ENCODE measurements around the gene GPR25. TPM values are rescaled to one million over a fixed set of nuclear protein-coding genes. Genes with fewer than 3 reads are reported as not detected.
"Not testable (repeated sequence)": the region's sequence is repeated elsewhere in the genome, so short reads cannot be mapped to it uniquely, and the experiment has no call there.

Gene GPR25
- total RNA-seq, 4 donors from 2014 or later: 0.24 TPM; not detected in 3

DNA sequence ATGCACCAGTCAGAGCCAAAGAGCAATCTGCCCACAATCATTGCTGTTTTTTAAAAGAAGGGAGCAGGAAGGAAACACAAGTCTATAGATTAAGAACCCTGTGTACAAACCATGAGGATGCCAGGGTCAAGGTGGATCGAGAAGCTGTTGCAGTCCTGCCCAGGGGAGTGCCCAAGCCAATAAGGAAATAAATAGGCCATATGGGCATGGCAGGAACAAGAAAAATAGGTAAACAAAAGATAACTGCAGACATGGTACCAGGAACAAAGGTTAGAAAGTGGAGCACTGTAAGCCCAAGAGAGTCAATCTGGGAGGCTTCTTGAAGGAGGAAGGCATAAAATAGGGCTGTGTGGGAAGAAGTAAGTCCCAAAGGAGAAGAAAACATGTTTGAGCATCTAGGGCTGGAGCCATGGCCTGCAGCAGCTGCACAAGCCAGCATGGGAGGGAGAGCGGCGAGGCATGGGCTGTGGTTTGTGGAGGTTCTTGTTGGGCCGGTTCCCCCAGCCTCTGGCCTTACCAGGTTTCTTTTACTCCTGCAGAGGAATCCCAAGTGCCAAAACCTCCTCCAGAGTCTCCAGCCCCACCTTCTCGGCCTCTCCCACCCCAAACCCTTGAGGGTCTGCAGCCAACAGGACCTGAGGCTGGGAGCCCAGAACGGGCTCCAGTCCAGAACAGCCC, 35.5 kb downstream of the GPR25 start:
- in situ Hi-C loops (cut with MboI; ENCODE audit: low sequenced_read_pairs in 4 of 4) (no loop called here), intact Hi-C loops (cut with DNase I; ENCODE audit: low total_unique reads) (no loop called here)
- no peaks in the 10 kb centered on the region for H3K4me1 ChIP-seq

GRCh38 chr1:200909071-200909470, 36.3 kb downstream of the GPR25 start:
- no peak for DNase-seq
- TF ChIP-seq, protein P1, sequence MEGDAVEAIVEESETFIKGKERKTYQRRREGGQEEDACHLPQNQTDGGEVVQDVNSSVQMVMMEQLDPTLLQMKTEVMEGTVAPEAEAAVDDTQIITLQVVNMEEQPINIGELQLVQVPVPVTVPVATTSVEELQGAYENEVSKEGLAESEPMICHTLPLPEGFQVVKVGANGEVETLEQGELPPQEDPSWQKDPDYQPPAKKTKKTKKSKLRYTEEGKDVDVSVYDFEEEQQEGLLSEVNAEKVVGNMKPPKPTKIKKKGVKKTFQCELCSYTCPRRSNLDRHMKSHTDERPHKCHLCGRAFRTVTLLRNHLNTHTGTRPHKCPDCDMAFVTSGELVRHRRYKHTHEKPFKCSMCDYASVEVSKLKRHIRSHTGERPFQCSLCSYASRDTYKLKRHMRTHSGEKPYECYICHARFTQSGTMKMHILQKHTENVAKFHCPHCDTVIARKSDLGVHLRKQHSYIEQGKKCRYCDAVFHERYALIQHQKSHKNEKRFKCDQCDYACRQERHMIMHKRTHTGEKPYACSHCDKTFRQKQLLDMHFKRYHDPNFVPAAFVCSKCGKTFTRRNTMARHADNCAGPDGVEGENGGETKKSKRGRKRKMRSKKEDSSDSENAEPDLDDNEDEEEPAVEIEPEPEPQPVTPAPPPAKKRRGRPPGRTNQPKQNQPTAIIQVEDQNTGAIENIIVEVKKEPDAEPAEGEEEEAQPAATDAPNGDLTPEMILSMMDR (IDR thresholded peaks at IDR 0.05 in 4 of 5, conservative IDR thresholded peaks at IDR 0.05 in 1 of 5): no peak
- TF ChIP-seq POLR2A (IDR thresholded peaks at IDR 0.05): no peak
- H3K27ac ChIP-seq: no peak overlapping the region
- in situ Hi-C loops (cut with MboI; ENCODE audit: low sequenced_read_pairs in 4 of 4): no loop called here
- no peaks in the 10 kb centered on the region for H3K36me3 ChIP-seq
- H3K4me1 ChIP-seq: no peaks in the 10 kb centered on the region
- intact Hi-C loops (cut with DNase I; ENCODE audit: low total_unique reads): no loop called here
- no peaks in the 10 kb centered on the region for H3K9me3 ChIP-seq
- ATAC-seq: no peak
- H3K27me3 ChIP-seq: no peaks in the 10 kb centered on the region
- H3K4me3 ChIP-seq: no peak overlapping the region

More for the DNA sequence above, 35.5 kb downstream of the GPR25 start:
- TF ChIP-seq, protein P1 (IDR thresholded peaks at IDR 0.05 in 4 of 5, conservative IDR thresholded peaks at IDR 0.05 in 1 of 5): no peak
- TF ChIP-seq POLR2A (IDR thresholded peaks at IDR 0.05): no peak
- DNase-seq: no peak
- H3K36me3 ChIP-seq: no peaks in the 10 kb centered on the region
- no peak for ATAC-seq
- no peak overlapping the region for H3K4me3 ChIP-seq
- H3K9me3 ChIP-seq: no peaks in the 10 kb centered on the region
- H3K27me3 ChIP-seq: no peaks in the 10 kb centered on the region
- no peak overlapping the region for H3K27ac ChIP-seq

DNA sequence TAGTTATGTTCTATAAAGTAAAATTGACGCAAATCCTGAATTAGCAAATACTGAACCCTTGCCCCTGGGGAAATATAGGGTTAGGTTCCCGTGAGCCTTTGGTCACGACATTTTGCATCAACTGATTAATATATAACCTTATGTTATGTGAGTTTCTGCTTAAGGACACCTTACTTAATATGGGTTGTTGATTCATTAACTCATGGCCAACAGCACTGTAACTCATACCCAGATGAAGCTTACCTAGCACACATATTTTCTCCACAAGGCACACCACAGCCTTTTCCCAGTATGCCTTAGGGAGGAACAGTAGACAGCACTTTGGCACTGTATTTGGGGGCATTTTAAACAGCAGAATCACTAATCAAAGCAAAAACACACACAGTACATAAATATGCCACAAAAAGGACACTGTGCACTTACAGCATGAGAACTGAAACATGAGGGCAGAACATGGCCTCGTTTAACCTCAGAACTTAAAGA, 37.0 kb downstream of the GPR25 start:
- in situ Hi-C loops (cut with MboI; ENCODE audit: low sequenced_read_pairs in 4 of 4) (no loop called here), intact Hi-C loops (cut with DNase I; ENCODE audit: low total_unique reads) (no loop called here)
- H3K27me3 ChIP-seq: no peaks in the 10 kb centered on the region
- no peak overlapping the region for H3K27ac ChIP-seq
- ATAC-seq: no peak
- DNase-seq: no peak
- no peaks in the 10 kb centered on the region for H3K4me1 ChIP-seq
- no peaks in the 10 kb centered on the region for H3K36me3 ChIP-seq
- no peaks in the 10 kb centered on the region for H3K9me3 ChIP-seq
- no peak overlapping the region for H3K4me3 ChIP-seq
- TF ChIP-seq, protein P1 (IDR thresholded peaks at IDR 0.05 in 4 of 5, conservative IDR thresholded peaks at IDR 0.05 in 1 of 5): no peak
- TF ChIP-seq POLR2A (IDR thresholded peaks at IDR 0.05): no peak

GRCh38 chr1:200911361-200911760, 38.6 kb downstream of the GPR25 start:
- Histone ChIP-seq H3K27me3 (no peaks in the 10 kb centered on the region), H3K27ac (no peak overlapping the region), H3K4me1 (no peaks in the 10 kb centered on the region), H3K36me3 (no peaks in the 10 kb centered on the region), H3K9me3 (no peaks in the 10 kb centered on the region), H3K4me3 (no peak overlapping the region)
- ATAC-seq: no peak
- intact Hi-C loops (cut with DNase I; ENCODE audit: low total_unique reads): no loop called here
- DNase-seq: no peak
- TF ChIP-seq, protein P1 (IDR thresholded peaks at IDR 0.05 in 4 of 5, conservative IDR thresholded peaks at IDR 0.05 in 1 of 5): no peak
- no peak for TF ChIP-seq POLR2A (IDR thresholded peaks at IDR 0.05)
- in situ Hi-C loops (cut with MboI; ENCODE audit: low sequenced_read_pairs in 4 of 4): no loop called here

- DNase-seq; in situ Hi-C loops (cut with MboI; ENCODE audit: low sequenced_read_pairs in 4 of 4); H3K4me1 ChIP-seq; H3K27me3 ChIP-seq; H3K27ac ChIP-seq; H3K36me3 ChIP-seq; intact Hi-C loops (cut with DNase I; ENCODE audit: low total_unique reads); H3K4me3 ChIP-seq; ATAC-seq; H3K9me3 ChIP-seq: not testable (repeated sequence)
Observed at GRCh38 chr1:200911936-200912335, 39.2 kb downstream of the GPR25 start.

Data from gastrocnemius medialis (tissue), 4 donors.